HepG2 (cell line): ENCODE data around the gene CBFA2T2. TPM values are rescaled to one million over a fixed set of nuclear protein-coding genes. Genes with fewer than 3 reads are reported as not detected.
A peak's percentile ranks its signal among the peaks of the same experiment; 100 is the strongest.

ENCODE experiments used
- ATAC-seq: fragments of 200-7000 bp; cut with Tn5 transposase; 3 replicates; pipeline ENCODE4 v1.9.1; 2020; ENCODE audit warnings: mild to moderate bottlenecking, moderate library complexity
- BruUV-seq: library from RNA; stranded (reverse); fragments of 400-500 nt; replicated peaks from 2 replicates; lab custom pipeline; 2021; lab: Mats Ljungman, UMichigan
- CTCF ChIA-PET: fragments of 300-600 bp; formaldehyde crosslinking; extraction: SDS; loops from one replicate; lab custom pipeline; 2021; ENCODE audit warnings: low total read pairs, inconsistent platforms, low intra/inter-chr PET ratio; lab: Yijun Ruan, JAX
- POLR2A ChIA-PET: fragments of 350-600 bp; sonication (Branson Sonifier 250); formaldehyde crosslinking; loops from one replicate; lab custom pipeline; 2020; ENCODE audit warnings: antibody characterized with exemption, inconsistent platforms; lab: Yijun Ruan, JAX
- DNase-seq: peaks from one replicate; pipeline ENCODE4 v3.0.0-alpha.2; 2015; ENCODE audit warnings: low spot score
- FAIRE-seq: peaks from 3 replicates; lab custom pipeline; 2011; peaks lifted over from hg19 to GRCh38; lab: Jason Lieb, UNC
- H2AFZ ChIP-seq: one replicate; pipeline ENCODE4 v1.6.1; 2011; ENCODE audit warnings: low read length, inconsistent platforms
- H3K27ac ChIP-seq: fragments of 300-600 bp; 3 replicates; pipeline ENCODE4 v1.8.0; 2011; ENCODE audit warnings: mixed run types, mild to moderate bottlenecking, mixed read lengths, low read length, inconsistent platforms; ENCODE audit not compliant: insufficient read depth; ENCODE audit errors: extremely low read length
- H3K27me3 ChIP-seq, 2 experiments: fragments of 200-600 bp in 1 of 2; 2 replicates in 1 of 2; 3 replicates in 1 of 2; pipeline versions ENCODE4 v1.6.0 to v1.8.0; 2011; ENCODE audit warnings: low read length in 2 of 2, mild to moderate bottlenecking in 2 of 2, moderate library complexity in 2 of 2, inconsistent platforms in 1 of 2; ENCODE audit not compliant: insufficient read depth in 2 of 2, control insufficient read depth in 1 of 2
- H3K36me3 ChIP-seq, 2 experiments: fragments of 200-600 bp in 1 of 2; replicated peaks in 1 of 2; 2 replicates in 1 of 2; 3 replicates in 1 of 2; pipeline versions ENCODE4 v1.5.1 to v1.8.0; 2011; ENCODE audit warnings: low read length in 2 of 2, inconsistent platforms in 1 of 2; ENCODE audit not compliant: insufficient read depth in 2 of 2, control insufficient read depth in 1 of 2
- H3K4me1 ChIP-seq: 2 replicates; pipeline ENCODE4 v1.5.1; 2012; ENCODE audit warnings: low read length, inconsistent platforms; ENCODE audit not compliant: insufficient read depth
- H3K4me2 ChIP-seq: 2 replicates; pipeline ENCODE4 v1.6.0; 2011; ENCODE audit warnings: low read depth, low read length, inconsistent platforms
- H3K4me3 ChIP-seq, 3 experiments: fragments of 200-600 bp in 1 of 3; sonication (generic), shearing (Covaris generic) in 1 of 3; replicated peaks in 1 of 3; 2 replicates each; pipeline ENCODE4 v1.5.1; 2011 to 2016; ENCODE audit warnings: low read length in 3 of 3, inconsistent platforms in 2 of 3, low read depth in 2 of 3, mild to moderate bottlenecking in 2 of 3, control low read depth in 1 of 3, mixed read lengths in 1 of 3; ENCODE audit not compliant: insufficient read depth in 1 of 3
- H3K79me2 ChIP-seq: one replicate; pipeline ENCODE4 v1.6.1; 2011; ENCODE audit warnings: low read length, inconsistent platforms; ENCODE audit not compliant: insufficient read depth
- H3K9ac ChIP-seq: 2 replicates; pipeline ENCODE4 v1.6.0; 2011; ENCODE audit warnings: mild to moderate bottlenecking, low read depth, low read length, inconsistent platforms; ENCODE audit not compliant: insufficient read depth
- H3K9me3 ChIP-seq: 2 replicates; pipeline ENCODE4 v1.5.1; 2012; ENCODE audit warnings: mild to moderate bottlenecking, low read length
- H4K20me1 ChIP-seq: 2 replicates; pipeline ENCODE4 v1.6.0; 2011; ENCODE audit warnings: inconsistent platforms, mild to moderate bottlenecking, low read length, moderate library complexity; ENCODE audit not compliant: insufficient read depth
- CEBPG ChIP-seq: IDR thresholded peaks from 2 replicates; pipeline ENCODE4 v1.6.1; 2016
- FOSL2 ChIP-seq: sonication (generic); formaldehyde crosslinking; IDR thresholded peaks from 2 replicates; pipeline ENCODE4 v1.4.0; 2020; ENCODE audit warnings: missing genetic modification reagents
- HDAC2 ChIP-seq: sonication (generic); formaldehyde crosslinking; IDR thresholded peaks from 2 replicates; pipeline ENCODE4 v1.4.0; 2020; ENCODE audit warnings: missing genetic modification reagents
- RCOR2 ChIP-seq: IDR thresholded peaks from 2 replicates; pipeline ENCODE4 v1.6.1; 2016; ENCODE audit warnings: missing biosample characterization, missing genetic modification reagents
- ZMYM3 ChIP-seq: sonication (generic); formaldehyde crosslinking; IDR thresholded peaks from 2 replicates; pipeline ENCODE4 v1.5.1; 2020; ENCODE audit warnings: mild to moderate bottlenecking, missing genetic modification reagents
- ZNF607 ChIP-seq: sonication (generic); formaldehyde crosslinking; IDR thresholded peaks from 2 replicates; pipeline ENCODE4 v1.5.1; 2020; ENCODE audit warnings: missing genetic modification reagents, mild to moderate bottlenecking, borderline replicate concordance
- ZNF770 ChIP-seq: sonication (generic); formaldehyde crosslinking; IDR thresholded peaks from 2 replicates; pipeline ENCODE4 v1.5.0; 2020; ENCODE audit warnings: mild to moderate bottlenecking, missing genetic modification reagents
- WGBS: methylation state at CpG from one replicate; pipeline ENCODE4 v1.1.6; 2017; ENCODE audit warnings: low lambda C conversion rate; 5-methylcytosine and 5-hydroxymethylcytosine counted together
- in situ Hi-C: cut with HindIII; loops from 2 replicates; pipeline ENCODE4 v1.10.0; 2017; ENCODE audit warnings: low pct_unique_long_range_greater_than_20kb; ENCODE audit not compliant: extremely low pct_ligation_motif_present
- intact Hi-C: fragments of 100-400 bp; cut with micrococcal nuclease; formaldehyde crosslinking; loops from one replicate; pipeline ENCODE4 v1.10.0; 2022; ENCODE audit not compliant: unreplicated experiment
- polyA plus RNA-seq, 8 experiments: library from polyadenylated mRNA; depleted of rRNA in 3 of 8; stranded (reverse) in 7 of 8; unstranded in 1 of 8; fragments of >200 nt; fragmentation: Illumina TruSeq in 4 of 8; extraction: Trizol in 4 of 8; gene quantifications; 2 replicates each; pipeline versions ENCODE4 v1.2.1 to v1.2.3, GENCODE V29; 2011 to 2016; ENCODE audit warnings: low read depth in 4 of 8, missing spikeins in 1 of 8, mixed read lengths in 1 of 8; ENCODE audit not compliant: insufficient read depth in 1 of 8
- total RNA-seq, 5 experiments: library from RNA; depleted of rRNA; stranded (reverse); fragments of >200 nt; fragmentation: Illumina TruSeq; extraction: Trizol; gene quantifications; 2 replicates each; pipeline ENCODE4 v1.2.3, GENCODE V29; 2016; ENCODE audit warnings: low read depth in 1 of 5
- TF ChIP-seq, protein P1 (sequence below): sonication (generic); formaldehyde crosslinking; IDR thresholded peaks from 2 replicates; pipeline ENCODE4 v1.4.0; 2020; ENCODE audit warnings: missing genetic modification reagents

Gene CBFA2T2
- total and polyA plus RNA-seq, 2 of the 13 experiments (the other 11 are each of a cell fraction or from before 2014, with no cell fraction given): 6.3 to 21.2 TPM

GRCh38 chr20:33522256-33522820 is 32.4 kb downstream of the CBFA2T2 start:
- Histone ChIP-seq H3K9ac (no peak overlapping the region), H3K27ac (peak overlapping the region; percentile 15), H3K4me1 (peaks cover 19% of the 10 kb centered on the region), H3K27me3 (no peaks in the 10 kb centered on the region), H3K79me2 (peaks cover 38% of the 10 kb centered on the region), H2AFZ (no peak overlapping the region), H4K20me1 (no peaks in the 10 kb centered on the region; the same call in 1 of the 2 replicates)
- no TSS peak for BruUV-seq
- whole genome bisulfite sequencing: 90% methylated on average over 3 of the region's 3 CpGs
- DNase-seq (no peak), FAIRE-seq (no peak)
- CTCF ChIA-PET: no interaction called here
- TF ChIP-seq ZNF770 (CRISPR knock-in tag) (peak; percentile 97), FOSL2 (CRISPR knock-in tag) (0 out of 2 replicates have a peak, but pooled peaks have one; percentile 17), CEBPG (CRISPR knock-in tag) (0 out of 2 replicates have a peak, but pooled peaks have one; percentile 23), ZMYM3 (peak; percentile 27; the same call in 1 of the 2 replicates), RCOR2 (CRISPR knock-in tag) (0 out of 2 replicates have a peak, but pooled peaks have one; percentile 35), HDAC2 (CRISPR knock-in tag) (no peak), ZNF607 (CRISPR knock-in tag) (no peak)
- TF ChIP-seq, protein P1, sequence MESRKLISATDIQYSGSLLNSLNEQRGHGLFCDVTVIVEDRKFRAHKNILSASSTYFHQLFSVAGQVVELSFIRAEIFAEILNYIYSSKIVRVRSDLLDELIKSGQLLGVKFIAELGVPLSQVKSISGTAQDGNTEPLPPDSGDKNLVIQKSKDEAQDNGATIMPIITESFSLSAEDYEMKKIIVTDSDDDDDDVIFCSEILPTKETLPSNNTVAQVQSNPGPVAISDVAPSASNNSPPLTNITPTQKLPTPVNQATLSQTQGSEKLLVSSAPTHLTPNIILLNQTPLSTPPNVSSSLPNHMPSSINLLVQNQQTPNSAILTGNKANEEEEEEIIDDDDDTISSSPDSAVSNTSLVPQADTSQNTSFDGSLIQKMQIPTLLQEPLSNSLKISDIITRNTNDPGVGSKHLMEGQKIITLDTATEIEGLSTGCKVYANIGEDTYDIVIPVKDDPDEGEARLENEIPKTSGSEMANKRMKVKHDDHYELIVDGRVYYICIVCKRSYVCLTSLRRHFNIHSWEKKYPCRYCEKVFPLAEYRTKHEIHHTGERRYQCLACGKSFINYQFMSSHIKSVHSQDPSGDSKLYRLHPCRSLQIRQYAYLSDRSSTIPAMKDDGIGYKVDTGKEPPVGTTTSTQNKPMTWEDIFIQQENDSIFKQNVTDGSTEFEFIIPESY (CRISPR knock-in tag): peak; percentile 73; the same call in 1 of the 2 replicates
- TF ChIP-seq, all 625 proteins: peak for 6
- POLR2A ChIA-PET: interaction anchor here (1.5 to 1.9 kb wide), 2 partner anchors 9 to 32 kb away, joined by 6 to 7 read pairs; partner anchors contain the start of gene CBFA2T2
- intact Hi-C loops: no loop called here
- ATAC-seq: no peak
- Histone ChIP-seq H3K4me3 (no peak overlapping the region), H3K9me3 (no peaks in the 10 kb centered on the region), H3K4me2 (no peak overlapping the region), H3K36me3 (peaks cover 2 to 8% of the 10 kb centered on the region in 2 experiments; a peak in 2 of 5 replicates)
- in situ Hi-C loops: no loop called here
